Fibroblast of villous mesenchyme (primary cell): ENCODE results near the gene ALDH4A1. TPM values are rescaled to one million over a fixed set of nuclear protein-coding genes. Genes with fewer than 3 reads are reported as not detected.
"Not testable (repeated sequence)": the region's sequence is repeated elsewhere in the genome, so short reads cannot be mapped to it uniquely, and the experiment has no call there.

Experiments used
- DNase-seq: peaks from one replicate; pipeline ENCODE4 v3.0.0-alpha.2; 2010; ENCODE audit warnings: low read depth
- H3K4me3 ChIP-seq: 2 replicates; pipeline ENCODE4 v1.5.1; 2011; ENCODE audit warnings: low read depth, mild to moderate bottlenecking, low read length
- total RNA-seq: library from RNA; depleted of rRNA; stranded (reverse); fragments of >200 nt; gene quantifications from 2 replicates; pipeline ENCODE4 v1.2.3, GENCODE V29; 2012
- TF ChIP-seq, protein P1 (sequence below): IDR thresholded peaks from 2 replicates; pipeline ENCODE4 v1.5.1; 2012; ENCODE audit warnings: low read depth, mild to moderate bottlenecking, low read length; ENCODE audit not compliant: insufficient read depth

Gene ALDH4A1
- total RNA-seq, 1 donor: 13.0 TPM

- TF ChIP-seq, protein P1, sequence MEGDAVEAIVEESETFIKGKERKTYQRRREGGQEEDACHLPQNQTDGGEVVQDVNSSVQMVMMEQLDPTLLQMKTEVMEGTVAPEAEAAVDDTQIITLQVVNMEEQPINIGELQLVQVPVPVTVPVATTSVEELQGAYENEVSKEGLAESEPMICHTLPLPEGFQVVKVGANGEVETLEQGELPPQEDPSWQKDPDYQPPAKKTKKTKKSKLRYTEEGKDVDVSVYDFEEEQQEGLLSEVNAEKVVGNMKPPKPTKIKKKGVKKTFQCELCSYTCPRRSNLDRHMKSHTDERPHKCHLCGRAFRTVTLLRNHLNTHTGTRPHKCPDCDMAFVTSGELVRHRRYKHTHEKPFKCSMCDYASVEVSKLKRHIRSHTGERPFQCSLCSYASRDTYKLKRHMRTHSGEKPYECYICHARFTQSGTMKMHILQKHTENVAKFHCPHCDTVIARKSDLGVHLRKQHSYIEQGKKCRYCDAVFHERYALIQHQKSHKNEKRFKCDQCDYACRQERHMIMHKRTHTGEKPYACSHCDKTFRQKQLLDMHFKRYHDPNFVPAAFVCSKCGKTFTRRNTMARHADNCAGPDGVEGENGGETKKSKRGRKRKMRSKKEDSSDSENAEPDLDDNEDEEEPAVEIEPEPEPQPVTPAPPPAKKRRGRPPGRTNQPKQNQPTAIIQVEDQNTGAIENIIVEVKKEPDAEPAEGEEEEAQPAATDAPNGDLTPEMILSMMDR: no peak
- no peak for DNase-seq
- H3K4me3 ChIP-seq: no peak overlapping the region
These were observed 30.8 kb downstream of the ALDH4A1 start for GRCh38 chr1:18871401-18872070.

DNA sequence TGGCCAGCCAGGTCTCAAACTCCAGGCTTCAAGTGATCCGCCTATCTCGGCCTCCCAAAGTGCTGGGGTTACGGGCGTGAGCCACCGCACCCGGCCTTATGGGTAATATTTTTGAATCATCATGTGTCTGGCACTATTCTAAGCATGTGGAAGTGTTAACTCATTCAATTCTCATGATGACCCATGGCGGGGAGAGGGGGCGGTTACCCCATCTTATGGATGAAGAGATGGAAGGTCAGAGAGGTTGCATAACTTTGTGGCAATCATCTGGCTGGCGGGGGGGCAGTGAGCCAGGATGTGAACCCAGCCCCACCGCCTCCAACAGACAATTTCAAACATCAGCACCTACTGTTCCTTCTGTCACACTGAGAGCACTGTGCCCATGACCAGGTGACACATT lies 31.4 kb downstream of the ALDH4A1 start:
- TF ChIP-seq, protein P1: no peak
- DNase-seq: no peak
- no peak overlapping the region for H3K4me3 ChIP-seq

- not testable (repeated sequence) for DNase-seq, H3K4me3 ChIP-seq
These were observed 31.8 kb downstream of the ALDH4A1 start for GRCh38 chr1:18870595-18870865.

DNA sequence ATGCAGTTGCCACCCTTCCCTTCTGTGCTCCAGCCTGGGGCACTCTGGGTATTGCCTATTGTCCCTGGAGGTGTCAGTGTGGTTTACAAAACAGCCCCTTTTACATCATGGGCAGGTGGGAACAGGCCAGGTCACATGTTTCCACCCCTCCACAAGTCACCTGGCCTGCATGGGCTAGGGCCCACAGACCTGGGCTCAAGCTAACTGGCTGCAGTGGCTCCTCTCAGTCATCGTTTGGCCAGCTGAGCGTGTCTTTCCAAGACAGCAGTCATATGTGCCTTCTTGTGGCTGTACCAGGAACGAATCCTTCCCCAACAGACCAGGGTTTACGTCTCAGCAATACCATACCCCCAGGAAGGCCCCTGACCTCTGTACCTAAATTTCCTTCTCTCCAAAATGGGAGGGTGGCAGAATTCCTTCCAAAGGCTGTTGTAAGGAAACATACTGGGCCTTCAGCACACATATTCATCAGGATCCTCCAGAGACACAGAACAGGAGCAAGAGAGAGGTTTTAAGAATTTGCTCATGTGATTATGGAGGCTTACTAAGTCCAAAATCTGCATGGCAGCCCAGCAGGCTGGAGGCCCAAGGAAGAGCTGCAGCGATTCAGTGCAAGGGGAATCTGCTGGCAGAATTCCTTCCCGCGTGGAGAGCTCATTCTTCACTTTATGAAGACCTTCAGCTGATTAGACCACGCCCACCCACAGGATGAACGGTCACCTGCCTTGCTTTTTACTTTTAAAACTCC lies 32.3 kb downstream of the ALDH4A1 start:
- H3K4me3 ChIP-seq: no peak overlapping the region
- no peak for DNase-seq
- TF ChIP-seq, protein P1: no peak

DNA sequence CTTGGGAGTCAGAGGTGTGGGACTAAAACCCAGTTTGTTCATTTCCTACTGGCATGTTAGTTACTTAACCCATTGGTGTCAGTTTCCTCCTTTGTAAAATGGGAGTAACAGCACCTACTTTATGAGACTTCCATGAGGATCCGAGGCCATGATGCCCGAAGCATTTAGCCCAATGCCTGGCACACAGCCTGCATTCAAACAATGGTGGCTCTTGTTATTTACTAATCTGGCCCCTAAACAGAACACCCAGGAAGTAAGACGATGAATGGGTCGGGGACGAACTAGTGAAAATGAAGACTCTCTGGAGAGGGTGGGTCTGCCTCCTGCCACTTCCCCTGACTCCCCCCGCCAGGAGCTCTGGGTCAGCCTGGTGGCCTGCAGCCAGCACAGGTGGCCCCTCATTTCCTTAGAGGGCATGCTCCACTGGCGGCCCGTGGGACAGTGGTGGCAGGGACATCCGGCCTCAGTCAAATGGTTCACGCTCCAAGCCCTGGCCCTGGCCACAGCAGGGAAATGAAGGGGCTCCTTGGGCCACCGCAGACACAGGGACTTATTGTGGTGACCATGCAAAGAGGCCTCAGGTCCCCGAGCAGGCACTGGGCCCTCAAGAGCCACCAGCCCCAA lies 33.4 kb downstream of the ALDH4A1 start:
- no peak overlapping the region for H3K4me3 ChIP-seq
- TF ChIP-seq, protein P1: no peak
- no peak for DNase-seq

- TF ChIP-seq, protein P1: no peak
- no peak for DNase-seq
- no peak overlapping the region for H3K4me3 ChIP-seq
These were observed 34.0 kb downstream of the ALDH4A1 start for GRCh38 chr1:18868354-18868753.

DNA sequence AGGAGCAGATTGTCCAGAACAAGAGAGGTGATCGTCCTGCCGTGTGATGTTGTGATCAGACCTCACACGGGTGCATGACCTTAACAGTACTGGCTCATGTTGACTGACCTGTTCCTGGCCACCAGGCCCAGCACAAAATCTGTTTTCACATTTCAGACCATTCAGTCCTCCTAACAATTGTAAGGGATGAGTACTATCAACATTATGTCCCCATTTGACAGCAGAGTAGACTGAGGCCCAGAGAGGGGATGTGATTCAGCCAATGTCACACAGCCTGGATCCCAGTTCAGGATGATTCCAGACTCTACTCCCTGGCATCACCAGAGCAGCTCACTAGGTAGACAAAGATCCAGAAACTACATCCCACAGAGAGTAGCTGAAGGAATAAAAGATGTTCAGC lies 35.5 kb downstream of the ALDH4A1 start:
- TF ChIP-seq, protein P1: no peak

More for the DNA sequence above, 35.5 kb downstream of the ALDH4A1 start:
- no peak for DNase-seq
- no peak overlapping the region for H3K4me3 ChIP-seq
